GM12878 (cell line): Measurements from ENCODE around the gene C18orf63. TPM values are rescaled to one million over a fixed set of nuclear protein-coding genes. Genes with fewer than 3 reads are reported as not detected.

Experiments used
- ATAC-seq: fragments of 200-7000 bp; cut with Tn5 transposase; 3 replicates; pipeline ENCODE4 v1.9.1; 2020; ENCODE audit warnings: mild to moderate bottlenecking, moderate library complexity
- BruUV-seq: library from RNA; stranded (reverse); fragments of 400-500 nt; replicated peaks from 2 replicates; lab custom pipeline; 2021; lab: Mats Ljungman, UMichigan
- CTCF ChIA-PET: fragments of 300-600 bp; sonication (Branson Sonifier 250); formaldehyde crosslinking; extraction: SDS; loops from one replicate; lab custom pipeline; 2021; ENCODE audit warnings: inconsistent platforms; lab: Yijun Ruan, JAX
- POLR2A ChIA-PET: fragments of 350-600 bp; formaldehyde crosslinking; extraction: SDS; loops from one replicate; lab custom pipeline; 2021; ENCODE audit warnings: inconsistent platforms; lab: Charles Lee
- RAD21 ChIA-PET: fragments of 300-600 bp; sonication (Branson Sonifier 250); formaldehyde crosslinking; loops from one replicate; lab custom pipeline; 2023; ENCODE audit warnings: antibody characterized with exemption; ENCODE audit not compliant: unreplicated experiment; lab: Charles Lee
- SMC1A ChIA-PET: fragments of 300-600 bp; sonication (Branson Sonifier 250); formaldehyde crosslinking; loops from one replicate; lab custom pipeline; 2023; ENCODE audit not compliant: unreplicated experiment, uncharacterized antibody; lab: Charles Lee
- DNase-seq: peaks from one replicate; pipeline ENCODE4 v3.0.0-alpha.2; 2011; ENCODE audit warnings: low read depth, low spot score
- FAIRE-seq: peaks from 3 replicates; lab custom pipeline; 2011; peaks lifted over from hg19 to GRCh38; lab: Jason Lieb, UNC
- H2AFZ ChIP-seq: 2 replicates; pipeline ENCODE4 v1.6.0; 2011; ENCODE audit warnings: low read depth, low read length, control low read depth; ENCODE audit not compliant: control insufficient read depth
- H3K27ac ChIP-seq: 2 replicates; pipeline ENCODE4 v1.5.1; 2011; ENCODE audit warnings: control low read depth; ENCODE audit not compliant: control insufficient read depth, insufficient read depth
- H3K27me3 ChIP-seq, 2 experiments: replicated peaks in 1 of 2; 2 replicates each; pipeline versions ENCODE4 v1.6.0 to v1.6.1; 2011; ENCODE audit warnings: low read length in 1 of 2; ENCODE audit not compliant: control insufficient read depth in 2 of 2, insufficient read depth in 2 of 2
- H3K36me3 ChIP-seq, 2 experiments: 2 replicates each; pipeline ENCODE4 v1.5.1; 2011; ENCODE audit warnings: low read length in 1 of 2; ENCODE audit not compliant: control insufficient read depth in 2 of 2, insufficient read depth in 2 of 2
- H3K4me1 ChIP-seq: 2 replicates; pipeline ENCODE4 v1.6.1; 2011; ENCODE audit warnings: mild to moderate bottlenecking, low read length, moderate library complexity, mixed read lengths; ENCODE audit not compliant: control insufficient read depth, insufficient read depth
- H3K4me2 ChIP-seq: 2 replicates; pipeline ENCODE4 v1.6.0; 2011; ENCODE audit warnings: control low read depth; ENCODE audit not compliant: control insufficient read depth, insufficient read depth
- H3K4me3 ChIP-seq: fragments of 200-600 bp; sonication (generic); 2 replicates; pipeline ENCODE4 v1.5.1; 2016
- H3K79me2 ChIP-seq: 2 replicates; pipeline ENCODE4 v1.6.0; 2011; ENCODE audit warnings: low read length; ENCODE audit not compliant: control insufficient read depth, insufficient read depth
- H3K9ac ChIP-seq: 2 replicates; pipeline ENCODE4 v1.8.0; 2011; ENCODE audit warnings: low read length, control low read depth, mixed read lengths; ENCODE audit not compliant: control insufficient read depth, insufficient read depth
- H3K9me3 ChIP-seq: replicated peaks from 3 replicates; pipeline ENCODE4 v1.5.1; 2011; ENCODE audit warnings: mild to moderate bottlenecking, low read length; ENCODE audit not compliant: control insufficient read depth, insufficient read depth
- H4K20me1 ChIP-seq: 2 replicates; pipeline ENCODE4 v1.6.0; 2011; ENCODE audit not compliant: control insufficient read depth, insufficient read depth
- ATF7 ChIP-seq: fragments of 450-650 bp; IDR thresholded peaks from 2 replicates; pipeline ENCODE4 v1.6.1; 2016; ENCODE audit warnings: low read depth, mild to moderate bottlenecking
- CHD1 ChIP-seq: IDR thresholded peaks from 2 replicates; pipeline ENCODE4 v1.6.1; 2012; ENCODE audit warnings: low read depth, low read length, improper control_type of control experiment
- FOS ChIP-seq: IDR thresholded peaks from 3 replicates; pipeline ENCODE4 v1.6.1; 2011; ENCODE audit warnings: borderline replicate concordance; ENCODE audit not compliant: insufficient read length; ENCODE audit errors: extremely low read depth
- GABPA ChIP-seq: IDR thresholded peaks from 2 replicates; pipeline ENCODE4 v1.6.1; 2014; ENCODE audit warnings: antibody characterized with exemption, low read depth, mild to moderate bottlenecking, inconsistent platforms
- JUND ChIP-seq: IDR thresholded peaks from 2 replicates; pipeline ENCODE4 v1.6.1; 2012; ENCODE audit warnings: low read depth, mild to moderate bottlenecking, low read length, improper control_type of control experiment, moderate library complexity
- MYB ChIP-seq: fragments of 150-350 bp; IDR thresholded peaks from 2 replicates; pipeline ENCODE4 v1.6.1; 2014; ENCODE audit warnings: mild to moderate bottlenecking, low read depth, low read length, borderline replicate concordance
- NFYA ChIP-seq: IDR thresholded peaks from 2 replicates; pipeline ENCODE4 v1.6.1; 2011; ENCODE audit warnings: low read depth, mild to moderate bottlenecking, low read length, improper control_type of control experiment, borderline replicate concordance
- POLR2AphosphoS5 ChIP-seq: IDR thresholded peaks from 2 replicates; pipeline ENCODE4 v1.6.1; 2011; ENCODE audit warnings: mild to moderate bottlenecking, low read length, inconsistent platforms
- SIX5 ChIP-seq: IDR thresholded peaks from 2 replicates; pipeline ENCODE4 v1.6.1; 2011; ENCODE audit warnings: mild to moderate bottlenecking, low read depth, low read length, moderate library complexity; ENCODE audit not compliant: severe bottlenecking
- SRF ChIP-seq, 2 experiments: IDR thresholded peaks; 2 replicates each; pipeline ENCODE4 v1.6.1; 2011; ENCODE audit warnings: low read depth in 2 of 2, low read length in 2 of 2, mild to moderate bottlenecking in 1 of 2, moderate library complexity in 1 of 2
- STAT1 ChIP-seq: fragments of 450-650 bp; conservative IDR thresholded peaks from 2 replicates; pipeline ENCODE4 v1.6.1; 2014; ENCODE audit warnings: antibody characterized with exemption, mild to moderate bottlenecking
- TAF1 ChIP-seq: IDR thresholded peaks from 2 replicates; pipeline ENCODE4 v1.6.1; 2011; ENCODE audit warnings: mild to moderate bottlenecking, low read depth, low read length, borderline replicate concordance
- WGBS: methylation state at CpG from one replicate; pipeline ENCODE4 v1.1.6; 2016; ENCODE audit warnings: low lambda C conversion rate; ENCODE audit not compliant: insufficient replicate concordance, insufficient coverage; ENCODE audit errors: missing lambda C conversion rate; 5-methylcytosine and 5-hydroxymethylcytosine counted together
- in situ Hi-C: fragments of 300-500 bp; cut with MboI; formaldehyde crosslinking; loops from 9 replicates; pipeline ENCODE4 v1.14.3; 2018; ENCODE audit warnings: mixed read lengths
- intact Hi-C: fragments of 100-400 bp; cut with micrococcal nuclease; formaldehyde crosslinking; loops from one replicate; pipeline ENCODE4 v1.14.2; 2022; ENCODE audit not compliant: unreplicated experiment
- polyA plus RNA-seq, 11 experiments: library from polyadenylated mRNA; depleted of rRNA in 4 of 11; unstranded in 6 of 11; stranded (reverse) in 5 of 11; fragments of >200 nt; fragmentation: Nextera tagmentation in 4 of 11; fragmentation: Illumina TruSeq in 1 of 11; extraction: Ambion mirVana in 4 of 11; extraction: Trizol in 1 of 11; gene quantifications; 1 replicate in 1 of 11; 2 replicates in 10 of 11; pipeline versions ENCODE4 v1.2.1 to v1.2.3, GENCODE V29; 2011 to 2016; ENCODE audit warnings: inconsistent platforms in 2 of 11, missing spikeins in 2 of 11, low read depth in 1 of 11
- total RNA-seq, 4 experiments: library from RNA; depleted of rRNA in 3 of 4; stranded (reverse); fragments of >200 nt in 3 of 4; fragmentation: Illumina TruSeq in 1 of 4; extraction: Trizol in 1 of 4; gene quantifications; 2 replicates each; pipeline versions ENCODE4 v1.2.1 to v1.2.3, GENCODE V29; 2013 to 2021
- TF ChIP-seq, protein P1 (sequence below): fragments of 450-650 bp; IDR thresholded peaks from 2 replicates; pipeline ENCODE4 v1.6.1; 2017; ENCODE audit warnings: low read depth, mild to moderate bottlenecking, moderate library complexity
- TF ChIP-seq, protein P2 (sequence below): fragments of 450-650 bp; IDR thresholded peaks from 2 replicates; pipeline ENCODE4 v1.6.1; 2017; ENCODE audit warnings: mild to moderate bottlenecking, moderate library complexity
- TF ChIP-seq, protein P3 (sequence below): IDR thresholded peaks from 2 replicates; pipeline ENCODE4 v1.6.1; 2011; ENCODE audit warnings: mild to moderate bottlenecking, low read depth, low read length, moderate library complexity; ENCODE audit not compliant: insufficient replicate concordance

The C18orf63 gene
- total and polyA plus RNA-seq, 10 of the 15 experiments (the other 5 are each of a cell fraction or from before 2014, with no cell fraction given) = not detected

DNA sequence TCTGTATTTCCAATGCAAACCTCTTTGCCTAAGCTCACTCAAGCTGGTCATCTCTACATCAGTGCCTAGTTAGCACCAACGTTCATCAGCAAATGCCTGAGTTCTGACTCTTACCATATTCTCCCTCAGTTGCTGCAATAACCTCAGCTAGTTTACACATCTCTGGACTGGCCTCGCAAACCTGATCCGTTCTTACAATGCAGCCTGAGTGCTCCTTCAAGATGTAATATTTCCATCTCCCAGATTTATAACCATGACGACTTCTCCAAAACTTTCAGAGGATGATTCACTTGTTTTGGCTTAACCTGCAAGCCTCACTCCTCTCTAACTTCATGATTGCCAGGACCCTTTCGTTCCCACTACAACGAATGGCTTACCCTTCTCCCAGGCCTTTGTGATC, 71.7 kb downstream of the C18orf63 start (continued):
- TF ChIP-seq, protein P1, sequence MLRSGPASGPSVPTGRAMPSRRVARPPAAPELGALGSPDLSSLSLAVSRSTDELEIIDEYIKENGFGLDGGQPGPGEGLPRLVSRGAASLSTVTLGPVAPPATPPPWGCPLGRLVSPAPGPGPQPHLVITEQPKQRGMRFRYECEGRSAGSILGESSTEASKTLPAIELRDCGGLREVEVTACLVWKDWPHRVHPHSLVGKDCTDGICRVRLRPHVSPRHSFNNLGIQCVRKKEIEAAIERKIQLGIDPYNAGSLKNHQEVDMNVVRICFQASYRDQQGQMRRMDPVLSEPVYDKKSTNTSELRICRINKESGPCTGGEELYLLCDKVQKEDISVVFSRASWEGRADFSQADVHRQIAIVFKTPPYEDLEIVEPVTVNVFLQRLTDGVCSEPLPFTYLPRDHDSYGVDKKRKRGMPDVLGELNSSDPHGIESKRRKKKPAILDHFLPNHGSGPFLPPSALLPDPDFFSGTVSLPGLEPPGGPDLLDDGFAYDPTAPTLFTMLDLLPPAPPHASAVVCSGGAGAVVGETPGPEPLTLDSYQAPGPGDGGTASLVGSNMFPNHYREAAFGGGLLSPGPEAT = no peak
- no peak for TF ChIP-seq NFYA
- TF ChIP-seq FOS = no peak
- TF ChIP-seq, protein P2, sequence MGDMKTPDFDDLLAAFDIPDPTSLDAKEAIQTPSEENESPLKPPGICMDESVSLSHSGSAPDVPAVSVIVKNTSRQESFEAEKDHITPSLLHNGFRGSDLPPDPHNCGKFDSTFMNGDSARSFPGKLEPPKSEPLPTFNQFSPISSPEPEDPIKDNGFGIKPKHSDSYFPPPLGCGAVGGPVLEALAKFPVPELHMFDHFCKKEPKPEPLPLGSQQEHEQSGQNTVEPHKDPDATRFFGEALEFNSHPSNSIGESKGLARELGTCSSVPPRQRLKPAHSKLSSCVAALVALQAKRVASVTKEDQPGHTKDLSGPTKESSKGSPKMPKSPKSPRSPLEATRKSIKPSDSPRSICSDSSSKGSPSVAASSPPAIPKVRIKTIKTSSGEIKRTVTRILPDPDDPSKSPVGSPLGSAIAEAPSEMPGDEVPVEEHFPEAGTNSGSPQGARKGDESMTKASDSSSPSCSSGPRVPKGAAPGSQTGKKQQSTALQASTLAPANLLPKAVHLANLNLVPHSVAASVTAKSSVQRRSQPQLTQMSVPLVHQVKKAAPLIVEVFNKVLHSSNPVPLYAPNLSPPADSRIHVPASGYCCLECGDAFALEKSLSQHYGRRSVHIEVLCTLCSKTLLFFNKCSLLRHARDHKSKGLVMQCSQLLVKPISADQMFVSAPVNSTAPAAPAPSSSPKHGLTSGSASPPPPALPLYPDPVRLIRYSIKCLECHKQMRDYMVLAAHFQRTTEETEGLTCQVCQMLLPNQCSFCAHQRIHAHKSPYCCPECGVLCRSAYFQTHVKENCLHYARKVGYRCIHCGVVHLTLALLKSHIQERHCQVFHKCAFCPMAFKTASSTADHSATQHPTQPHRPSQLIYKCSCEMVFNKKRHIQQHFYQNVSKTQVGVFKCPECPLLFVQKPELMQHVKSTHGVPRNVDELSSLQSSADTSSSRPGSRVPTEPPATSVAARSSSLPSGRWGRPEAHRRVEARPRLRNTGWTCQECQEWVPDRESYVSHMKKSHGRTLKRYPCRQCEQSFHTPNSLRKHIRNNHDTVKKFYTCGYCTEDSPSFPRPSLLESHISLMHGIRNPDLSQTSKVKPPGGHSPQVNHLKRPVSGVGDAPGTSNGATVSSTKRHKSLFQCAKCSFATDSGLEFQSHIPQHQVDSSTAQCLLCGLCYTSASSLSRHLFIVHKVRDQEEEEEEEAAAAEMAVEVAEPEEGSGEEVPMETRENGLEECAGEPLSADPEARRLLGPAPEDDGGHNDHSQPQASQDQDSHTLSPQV = no peak

DNA sequence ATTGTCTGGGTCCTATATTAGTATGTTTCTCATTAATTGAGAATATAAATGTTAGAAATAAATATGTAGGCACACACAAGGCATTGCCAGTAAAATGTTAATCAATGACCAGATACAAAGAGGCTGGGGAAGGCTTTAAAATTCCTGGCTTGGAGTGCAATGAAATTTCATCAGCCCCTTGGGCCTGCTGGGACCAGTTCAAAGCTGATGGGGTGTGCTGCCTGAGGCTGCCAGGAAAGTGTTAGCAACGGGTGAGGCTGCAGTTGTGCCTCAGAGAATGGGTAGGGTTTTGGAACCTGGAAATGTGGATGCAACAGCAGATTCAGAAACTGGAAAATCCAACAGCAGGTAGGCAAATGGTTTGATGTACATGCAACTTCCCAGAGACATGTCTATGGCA, 72.6 kb downstream of the C18orf63 start:
- Histone ChIP-seq H4K20me1 (no peaks in the 10 kb centered on the region), H3K79me2 (no peaks in the 10 kb centered on the region), H3K9ac (no peak overlapping the region), H3K4me1 (no peaks in the 10 kb centered on the region), H3K27ac (no peak overlapping the region), H3K9me3 (no peaks in the 10 kb centered on the region), H3K4me2 (no peak overlapping the region), H3K36me3 (no peaks in the 10 kb centered on the region), H3K27me3 (peaks cover 0 to 6% of the 10 kb centered on the region in 2 experiments; a peak in 2 of 4 replicates), H3K4me3 (no peak overlapping the region), H2AFZ (no peak overlapping the region)
- POLR2A ChIA-PET = no interaction called here
- ATAC-seq (no peak), FAIRE-seq (no peak), DNase-seq (no peak)
- BruUV-seq = no TSS peak
- CTCF ChIA-PET = no interaction called here
- in situ Hi-C loops (no loop called here), intact Hi-C loops (no loop called here)
- 14% methylated on average over 1 of the region's 1 CpG for WGBS
- RAD21 ChIA-PET = no interaction called here
- SMC1A ChIA-PET = no interaction called here
- no peak for TF ChIP-seq POLR2AphosphoS5
- TF ChIP-seq STAT1 = no peak
- TF ChIP-seq GABPA = no peak
- no peak for TF ChIP-seq SRF (IDR thresholded peaks at IDR 0.05; ENCODE audit: low read depth in 2 of 2, low read length in 2 of 2)
- TF ChIP-seq ATF7 = no peak
- TF ChIP-seq, protein P3, sequence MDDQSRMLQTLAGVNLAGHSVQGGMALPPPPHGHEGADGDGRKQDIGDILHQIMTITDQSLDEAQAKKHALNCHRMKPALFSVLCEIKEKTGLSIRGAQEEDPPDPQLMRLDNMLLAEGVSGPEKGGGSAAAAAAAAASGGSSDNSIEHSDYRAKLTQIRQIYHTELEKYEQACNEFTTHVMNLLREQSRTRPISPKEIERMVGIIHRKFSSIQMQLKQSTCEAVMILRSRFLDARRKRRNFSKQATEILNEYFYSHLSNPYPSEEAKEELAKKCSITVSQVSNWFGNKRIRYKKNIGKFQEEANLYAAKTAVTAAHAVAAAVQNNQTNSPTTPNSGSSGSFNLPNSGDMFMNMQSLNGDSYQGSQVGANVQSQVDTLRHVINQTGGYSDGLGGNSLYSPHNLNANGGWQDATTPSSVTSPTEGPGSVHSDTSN = no peak
- no peak for TF ChIP-seq CHD1
- no peak for TF ChIP-seq TAF1
- no peak for TF ChIP-seq SIX5
- no peak for TF ChIP-seq MYB
- TF ChIP-seq JUND = no peak
